AG09319 (cell line): Measurements from ENCODE around the gene CRMP1.

Source experiments
- DNase-seq: peaks from one replicate; pipeline ENCODE4 v3.0.0-alpha.2; 2010; ENCODE audit warnings: low read depth; ENCODE audit errors: extremely low read depth
- TF ChIP-seq, protein P1 (sequence below): IDR thresholded peaks from 2 replicates; pipeline ENCODE4 v1.5.1; 2011; ENCODE audit warnings: low read depth, mild to moderate bottlenecking, inconsistent platforms, low read length, moderate library complexity

Gene CRMP1

GRCh38 chr4:5893004-5893580, at the start of gene CRMP1:
Gene CRMP1, minus strand, starts transcription at chr4:5893086. Its CDS starts 117 bp downstream, at chr4:5892969.
- no peak for DNase-seq
- TF ChIP-seq, protein P1, sequence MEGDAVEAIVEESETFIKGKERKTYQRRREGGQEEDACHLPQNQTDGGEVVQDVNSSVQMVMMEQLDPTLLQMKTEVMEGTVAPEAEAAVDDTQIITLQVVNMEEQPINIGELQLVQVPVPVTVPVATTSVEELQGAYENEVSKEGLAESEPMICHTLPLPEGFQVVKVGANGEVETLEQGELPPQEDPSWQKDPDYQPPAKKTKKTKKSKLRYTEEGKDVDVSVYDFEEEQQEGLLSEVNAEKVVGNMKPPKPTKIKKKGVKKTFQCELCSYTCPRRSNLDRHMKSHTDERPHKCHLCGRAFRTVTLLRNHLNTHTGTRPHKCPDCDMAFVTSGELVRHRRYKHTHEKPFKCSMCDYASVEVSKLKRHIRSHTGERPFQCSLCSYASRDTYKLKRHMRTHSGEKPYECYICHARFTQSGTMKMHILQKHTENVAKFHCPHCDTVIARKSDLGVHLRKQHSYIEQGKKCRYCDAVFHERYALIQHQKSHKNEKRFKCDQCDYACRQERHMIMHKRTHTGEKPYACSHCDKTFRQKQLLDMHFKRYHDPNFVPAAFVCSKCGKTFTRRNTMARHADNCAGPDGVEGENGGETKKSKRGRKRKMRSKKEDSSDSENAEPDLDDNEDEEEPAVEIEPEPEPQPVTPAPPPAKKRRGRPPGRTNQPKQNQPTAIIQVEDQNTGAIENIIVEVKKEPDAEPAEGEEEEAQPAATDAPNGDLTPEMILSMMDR, result no peak

GRCh38 chr4:5941601-5942000, 48.7 kb upstream of the CRMP1 start:
- TF ChIP-seq, protein P1, result no peak
- no peak for DNase-seq

GRCh38 chr4:5940470-5941203, 47.8 kb upstream of the CRMP1 start:
- no peak for DNase-seq

GRCh38 chr4:5933996-5934831, 41.3 kb upstream of the CRMP1 start:
- DNase-seq, result no peak

More at GRCh38 chr4:5940470-5941203, 47.8 kb upstream of the CRMP1 start:
- TF ChIP-seq, protein P1, result no peak

GRCh38 chr4:5933116-5933515, 40.2 kb upstream of the CRMP1 start:
- TF ChIP-seq, protein P1, result no peak
- DNase-seq, result no peak

More at GRCh38 chr4:5933996-5934831, 41.3 kb upstream of the CRMP1 start:
- TF ChIP-seq, protein P1, result no peak

DNA sequence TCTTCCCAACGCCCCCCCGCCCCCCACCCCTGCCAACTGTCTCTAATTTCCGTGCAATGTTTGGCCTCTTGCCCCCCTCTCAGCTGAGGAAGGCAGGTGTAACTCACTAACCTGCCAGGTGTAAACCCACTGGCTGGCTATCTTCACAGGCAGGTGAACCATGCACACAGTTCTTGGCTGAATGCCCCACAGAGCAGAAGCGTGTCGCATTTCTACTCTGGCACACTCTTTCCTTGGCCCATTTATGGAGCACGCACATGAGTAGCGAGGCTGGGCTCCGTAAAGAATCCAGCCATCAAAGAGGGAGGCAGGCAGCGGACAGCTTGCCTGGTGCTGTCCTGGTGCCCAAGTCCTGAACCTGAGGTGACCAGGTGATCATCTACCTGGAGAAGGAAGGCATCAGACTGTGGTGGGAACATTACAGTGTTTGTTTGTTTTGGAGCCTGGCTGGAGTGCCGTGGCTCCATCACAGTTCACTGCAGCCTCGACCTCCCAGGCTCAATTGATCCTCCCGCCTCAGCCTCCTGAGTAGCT, 39.2 kb upstream of the CRMP1 start:
- no peak for DNase-seq
- TF ChIP-seq, protein P1, result no peak
